ENCODE measurements around the gene ANKRD12.

Gene ANKRD12

DNA sequence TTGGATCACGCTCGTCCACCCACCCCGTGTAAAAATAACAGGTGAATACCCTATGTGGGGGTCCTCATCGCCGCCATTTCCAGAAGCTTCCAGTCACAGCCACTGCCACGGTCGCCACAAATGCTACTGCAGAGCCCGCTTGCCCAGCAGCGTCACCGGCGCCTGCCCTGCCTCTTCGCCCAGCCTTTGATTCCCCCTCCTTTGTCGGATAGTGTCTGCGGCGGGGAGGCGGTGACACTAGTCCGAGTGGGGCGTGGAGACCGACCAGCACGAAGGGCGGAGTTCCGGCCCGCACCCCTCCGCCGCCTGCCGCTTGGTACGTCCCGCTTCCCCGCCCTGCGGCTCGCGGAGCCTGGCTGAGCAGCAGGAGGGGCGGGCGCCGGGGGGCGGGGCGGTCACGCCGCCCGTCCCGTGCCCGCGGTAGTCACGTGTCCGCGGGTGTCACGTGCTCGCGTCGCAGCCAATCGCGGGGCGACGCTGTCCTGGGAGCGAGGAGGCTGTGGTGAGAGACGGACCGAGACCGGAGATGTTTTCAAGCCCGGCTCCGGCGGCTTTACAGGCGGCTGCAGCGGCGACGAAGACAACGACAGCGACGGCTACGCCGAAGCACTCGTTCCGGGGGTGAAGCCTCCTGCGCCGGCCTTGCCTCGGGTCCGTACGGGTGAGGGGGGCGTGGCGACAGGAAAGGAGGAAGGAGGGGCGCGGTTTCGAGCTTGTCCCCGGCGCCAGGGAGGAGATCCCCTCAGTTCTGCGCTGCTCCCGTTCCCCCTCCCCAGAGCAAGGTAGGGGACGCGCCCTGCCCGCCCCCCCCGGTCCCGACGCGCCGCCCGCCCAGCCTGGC lies at the start of gene ANKRD12 (continued):
- TF ChIP-seq, protein P1, sequence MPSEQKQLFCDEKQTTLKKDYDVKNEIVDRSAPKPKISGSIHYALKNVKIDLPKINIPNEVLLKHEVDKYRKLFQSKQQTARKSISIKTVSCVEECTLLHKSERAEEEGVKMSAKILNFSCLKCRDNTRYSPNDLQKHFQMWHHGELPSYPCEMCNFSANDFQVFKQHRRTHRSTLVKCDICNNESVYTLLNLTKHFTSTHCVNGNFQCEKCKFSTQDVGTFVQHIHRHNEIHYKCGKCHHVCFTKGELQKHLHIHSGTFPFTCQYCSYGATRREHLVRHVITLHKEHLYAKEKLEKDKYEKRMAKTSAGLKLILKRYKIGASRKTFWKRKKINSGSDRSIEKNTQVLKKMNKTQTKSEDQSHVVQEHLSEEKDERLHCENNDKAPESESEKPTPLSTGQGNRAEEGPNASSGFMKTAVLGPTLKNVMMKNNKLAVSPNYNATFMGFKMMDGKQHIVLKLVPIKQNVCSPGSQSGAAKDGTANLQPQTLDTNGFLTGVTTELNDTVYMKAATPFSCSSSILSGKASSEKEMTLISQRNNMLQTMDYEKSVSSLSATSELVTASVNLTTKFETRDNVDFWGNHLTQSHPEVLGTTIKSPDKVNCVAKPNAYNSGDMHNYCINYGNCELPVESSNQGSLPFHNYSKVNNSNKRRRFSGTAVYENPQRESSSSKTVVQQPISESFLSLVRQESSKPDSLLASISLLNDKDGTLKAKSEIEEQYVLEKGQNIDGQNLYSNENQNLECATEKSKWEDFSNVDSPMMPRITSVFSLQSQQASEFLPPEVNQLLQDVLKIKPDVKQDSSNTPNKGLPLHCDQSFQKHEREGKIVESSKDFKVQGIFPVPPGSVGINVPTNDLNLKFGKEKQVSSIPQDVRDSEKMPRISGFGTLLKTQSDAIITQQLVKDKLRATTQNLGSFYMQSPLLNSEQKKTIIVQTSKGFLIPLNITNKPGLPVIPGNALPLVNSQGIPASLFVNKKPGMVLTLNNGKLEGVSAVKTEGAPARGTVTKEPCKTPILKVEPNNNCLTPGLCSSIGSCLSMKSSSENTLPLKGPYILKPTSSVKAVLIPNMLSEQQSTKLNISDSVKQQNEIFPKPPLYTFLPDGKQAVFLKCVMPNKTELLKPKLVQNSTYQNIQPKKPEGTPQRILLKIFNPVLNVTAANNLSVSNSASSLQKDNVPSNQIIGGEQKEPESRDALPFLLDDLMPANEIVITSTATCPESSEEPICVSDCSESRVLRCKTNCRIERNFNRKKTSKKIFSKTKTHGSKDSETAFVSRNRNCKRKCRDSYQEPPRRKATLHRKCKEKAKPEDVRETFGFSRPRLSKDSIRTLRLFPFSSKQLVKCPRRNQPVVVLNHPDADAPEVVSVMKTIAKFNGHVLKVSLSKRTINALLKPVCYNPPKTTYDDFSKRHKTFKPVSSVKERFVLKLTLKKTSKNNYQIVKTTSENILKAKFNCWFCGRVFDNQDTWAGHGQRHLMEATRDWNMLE (tag by site-specific recombination; conservative IDR thresholded peaks at IDR 0.05; ENCODE audit: low read depth), result no peak
- TF ChIP-seq, protein P2, sequence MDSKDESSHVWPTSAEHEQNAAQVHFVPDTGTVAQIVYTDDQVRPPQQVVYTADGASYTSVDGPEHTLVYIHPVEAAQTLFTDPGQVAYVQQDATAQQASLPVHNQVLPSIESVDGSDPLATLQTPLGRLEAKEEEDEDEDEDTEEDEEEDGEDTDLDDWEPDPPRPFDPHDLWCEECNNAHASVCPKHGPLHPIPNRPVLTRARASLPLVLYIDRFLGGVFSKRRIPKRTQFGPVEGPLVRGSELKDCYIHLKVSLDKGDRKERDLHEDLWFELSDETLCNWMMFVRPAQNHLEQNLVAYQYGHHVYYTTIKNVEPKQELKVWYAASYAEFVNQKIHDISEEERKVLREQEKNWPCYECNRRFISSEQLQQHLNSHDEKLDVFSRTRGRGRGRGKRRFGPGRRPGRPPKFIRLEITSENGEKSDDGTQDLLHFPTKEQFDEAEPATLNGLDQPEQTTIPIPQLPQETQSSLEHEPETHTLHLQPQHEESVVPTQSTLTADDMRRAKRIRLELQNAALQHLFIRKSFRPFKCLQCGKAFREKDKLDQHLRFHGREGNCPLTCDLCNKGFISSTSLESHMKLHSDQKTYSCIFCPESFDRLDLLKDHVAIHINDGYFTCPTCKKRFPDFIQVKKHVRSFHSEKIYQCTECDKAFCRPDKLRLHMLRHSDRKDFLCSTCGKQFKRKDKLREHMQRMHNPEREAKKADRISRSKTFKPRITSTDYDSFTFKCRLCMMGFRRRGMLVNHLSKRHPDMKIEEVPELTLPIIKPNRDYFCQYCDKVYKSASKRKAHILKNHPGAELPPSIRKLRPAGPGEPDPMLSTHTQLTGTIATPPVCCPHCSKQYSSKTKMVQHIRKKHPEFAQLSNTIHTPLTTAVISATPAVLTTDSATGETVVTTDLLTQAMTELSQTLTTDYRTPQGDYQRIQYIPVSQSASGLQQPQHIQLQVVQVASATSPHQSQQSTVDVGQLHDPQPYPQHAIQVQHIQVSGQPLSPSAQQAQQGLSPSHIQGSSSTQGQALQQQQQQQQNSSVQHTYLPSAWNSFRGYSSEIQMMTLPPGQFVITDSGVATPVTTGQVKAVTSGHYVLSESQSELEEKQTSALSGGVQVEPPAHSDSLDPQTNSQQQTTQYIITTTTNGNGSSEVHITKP (tag by site-specific recombination; IDR thresholded peaks at IDR 0.05), result peak; percentile 99
- TF ChIP-seq ZNF133 (tag by site-specific recombination; IDR thresholded peaks at IDR 0.05) (peak; percentile 79; the same call in 1 of the 2 replicates), ZNF776 (tag by site-specific recombination; IDR thresholded peaks at IDR 0.05; ENCODE audit: borderline replicate concordance) (no peak), YY2 (tag by site-specific recombination; IDR thresholded peaks at IDR 0.05) (peak; percentile 63), ZNF274 (IDR thresholded peaks at IDR 0.05; ENCODE audit: low read length) (no peak), ZNF274 (tag by site-specific recombination; IDR thresholded peaks at IDR 0.05; ENCODE audit: borderline replicate concordance) (no peak), OSR2 (tag by site-specific recombination; IDR thresholded peaks at IDR 0.05) (peak; percentile 84), ZFP69B (tag by site-specific recombination; IDR thresholded peaks at IDR 0.05) (no peak), MYNN (tag by site-specific recombination; IDR thresholded peaks at IDR 0.05; ENCODE audit: borderline replicate concordance) (no peak), ZNF140 (tag by site-specific recombination; IDR thresholded peaks at IDR 0.05) (no peak), ZNF621 (tag by site-specific recombination; IDR thresholded peaks at IDR 0.05) (no peak), ZNF211 (tag by site-specific recombination; IDR thresholded peaks at IDR 0.05; ENCODE audit: low read depth) (no peak), ZNF514 (tag by site-specific recombination; IDR thresholded peaks at IDR 0.05) (no peak), ZNF146 (tag by site-specific recombination; IDR thresholded peaks at IDR 0.05) (no peak), ZNF843 (tag by site-specific recombination; IDR thresholded peaks at IDR 0.05) (peak; percentile 55; the same call in 1 of the 2 replicates)
- TF ChIP-seq, protein P3, sequence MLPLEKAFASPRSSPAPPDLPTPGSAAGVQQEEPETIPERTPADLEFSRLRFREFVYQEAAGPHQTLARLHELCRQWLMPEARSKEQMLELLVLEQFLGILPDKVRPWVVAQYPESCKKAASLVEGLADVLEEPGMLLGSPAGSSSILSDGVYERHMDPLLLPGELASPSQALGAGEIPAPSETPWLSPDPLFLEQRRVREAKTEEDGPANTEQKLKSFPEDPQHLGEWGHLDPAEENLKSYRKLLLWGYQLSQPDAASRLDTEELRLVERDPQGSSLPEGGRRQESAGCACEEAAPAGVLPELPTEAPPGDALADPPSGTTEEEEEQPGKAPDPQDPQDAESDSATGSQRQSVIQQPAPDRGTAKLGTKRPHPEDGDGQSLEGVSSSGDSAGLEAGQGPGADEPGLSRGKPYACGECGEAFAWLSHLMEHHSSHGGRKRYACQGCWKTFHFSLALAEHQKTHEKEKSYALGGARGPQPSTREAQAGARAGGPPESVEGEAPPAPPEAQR (tag by site-specific recombination; IDR thresholded peaks at IDR 0.05), result no peak
- TF ChIP-seq, protein P4, sequence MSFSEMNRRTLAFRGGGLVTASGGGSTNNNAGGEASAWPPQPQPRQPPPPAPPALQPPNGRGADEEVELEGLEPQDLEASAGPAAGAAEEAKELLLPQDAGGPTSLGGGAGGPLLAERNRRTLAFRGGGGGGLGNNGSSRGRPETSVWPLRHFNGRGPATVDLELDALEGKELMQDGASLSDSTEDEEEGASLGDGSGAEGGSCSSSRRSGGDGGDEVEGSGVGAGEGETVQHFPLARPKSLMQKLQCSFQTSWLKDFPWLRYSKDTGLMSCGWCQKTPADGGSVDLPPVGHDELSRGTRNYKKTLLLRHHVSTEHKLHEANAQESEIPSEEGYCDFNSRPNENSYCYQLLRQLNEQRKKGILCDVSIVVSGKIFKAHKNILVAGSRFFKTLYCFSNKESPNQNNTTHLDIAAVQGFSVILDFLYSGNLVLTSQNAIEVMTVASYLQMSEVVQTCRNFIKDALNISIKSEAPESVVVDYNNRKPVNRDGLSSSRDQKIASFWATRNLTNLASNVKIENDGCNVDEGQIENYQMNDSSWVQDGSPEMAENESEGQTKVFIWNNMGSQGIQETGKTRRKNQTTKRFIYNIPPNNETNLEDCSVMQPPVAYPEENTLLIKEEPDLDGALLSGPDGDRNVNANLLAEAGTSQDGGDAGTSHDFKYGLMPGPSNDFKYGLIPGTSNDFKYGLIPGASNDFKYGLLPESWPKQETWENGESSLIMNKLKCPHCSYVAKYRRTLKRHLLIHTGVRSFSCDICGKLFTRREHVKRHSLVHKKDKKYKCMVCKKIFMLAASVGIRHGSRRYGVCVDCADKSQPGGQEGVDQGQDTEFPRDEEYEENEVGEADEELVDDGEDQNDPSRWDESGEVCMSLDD (tag by site-specific recombination; IDR thresholded peaks at IDR 0.05), result peak; percentile 47
- TF ChIP-seq, protein P5, sequence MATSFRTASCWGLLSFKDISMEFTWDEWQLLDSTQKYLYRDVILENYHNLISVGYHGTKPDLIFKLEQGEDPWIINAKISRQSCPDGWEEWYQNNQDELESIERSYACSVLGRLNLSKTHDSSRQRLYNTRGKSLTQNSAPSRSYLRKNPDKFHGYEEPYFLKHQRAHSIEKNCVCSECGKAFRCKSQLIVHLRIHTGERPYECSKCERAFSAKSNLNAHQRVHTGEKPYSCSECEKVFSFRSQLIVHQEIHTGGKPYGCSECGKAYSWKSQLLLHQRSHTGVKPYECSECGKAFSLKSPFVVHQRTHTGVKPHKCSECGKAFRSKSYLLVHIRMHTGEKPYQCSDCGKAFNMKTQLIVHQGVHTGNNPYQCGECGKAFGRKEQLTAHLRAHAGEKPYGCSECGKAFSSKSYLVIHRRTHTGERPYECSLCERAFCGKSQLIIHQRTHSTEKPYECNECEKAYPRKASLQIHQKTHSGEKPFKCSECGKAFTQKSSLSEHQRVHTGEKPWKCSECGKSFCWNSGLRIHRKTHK (tag by site-specific recombination; IDR thresholded peaks at IDR 0.05), result no peak
- TF ChIP-seq, protein P6, sequence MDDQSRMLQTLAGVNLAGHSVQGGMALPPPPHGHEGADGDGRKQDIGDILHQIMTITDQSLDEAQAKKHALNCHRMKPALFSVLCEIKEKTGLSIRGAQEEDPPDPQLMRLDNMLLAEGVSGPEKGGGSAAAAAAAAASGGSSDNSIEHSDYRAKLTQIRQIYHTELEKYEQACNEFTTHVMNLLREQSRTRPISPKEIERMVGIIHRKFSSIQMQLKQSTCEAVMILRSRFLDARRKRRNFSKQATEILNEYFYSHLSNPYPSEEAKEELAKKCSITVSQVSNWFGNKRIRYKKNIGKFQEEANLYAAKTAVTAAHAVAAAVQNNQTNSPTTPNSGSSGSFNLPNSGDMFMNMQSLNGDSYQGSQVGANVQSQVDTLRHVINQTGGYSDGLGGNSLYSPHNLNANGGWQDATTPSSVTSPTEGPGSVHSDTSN (CRISPR knock-in tag; IDR thresholded peaks at IDR 0.05), result 0 out of 2 replicates have a peak, but pooled peaks have one; percentile 26
- TF ChIP-seq, protein P7, sequence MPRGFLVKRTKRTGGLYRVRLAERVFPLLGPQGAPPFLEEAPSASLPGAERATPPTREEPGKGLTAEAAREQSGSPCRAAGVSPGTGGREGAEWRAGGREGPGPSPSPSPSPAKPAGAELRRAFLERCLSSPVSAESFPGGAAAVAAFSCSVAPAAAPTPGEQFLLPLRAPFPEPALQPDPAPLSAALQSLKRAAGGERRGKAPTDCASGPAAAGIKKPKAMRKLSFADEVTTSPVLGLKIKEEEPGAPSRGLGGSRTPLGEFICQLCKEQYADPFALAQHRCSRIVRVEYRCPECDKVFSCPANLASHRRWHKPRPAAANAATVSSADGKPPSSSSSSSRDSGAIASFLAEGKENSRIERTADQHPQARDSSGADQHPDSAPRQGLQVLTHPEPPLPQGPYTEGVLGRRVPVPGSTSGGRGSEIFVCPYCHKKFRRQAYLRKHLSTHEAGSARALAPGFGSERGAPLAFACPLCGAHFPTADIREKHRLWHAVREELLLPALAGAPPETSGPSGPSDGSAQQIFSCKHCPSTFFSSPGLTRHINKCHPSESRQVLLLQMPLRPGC (tag by site-specific recombination; IDR thresholded peaks at IDR 0.05), result no peak

Measured in HEK293 (cell line).